G401.6 (cell line): ENCODE data around the gene IGF2R.

ENCODE experiments used
- FAIRE-seq: peaks from 2 replicates; lab custom pipeline; 2012; peaks lifted over from hg19 to GRCh38; lab: Jason Lieb, UNC

Gene IGF2R

DNA sequence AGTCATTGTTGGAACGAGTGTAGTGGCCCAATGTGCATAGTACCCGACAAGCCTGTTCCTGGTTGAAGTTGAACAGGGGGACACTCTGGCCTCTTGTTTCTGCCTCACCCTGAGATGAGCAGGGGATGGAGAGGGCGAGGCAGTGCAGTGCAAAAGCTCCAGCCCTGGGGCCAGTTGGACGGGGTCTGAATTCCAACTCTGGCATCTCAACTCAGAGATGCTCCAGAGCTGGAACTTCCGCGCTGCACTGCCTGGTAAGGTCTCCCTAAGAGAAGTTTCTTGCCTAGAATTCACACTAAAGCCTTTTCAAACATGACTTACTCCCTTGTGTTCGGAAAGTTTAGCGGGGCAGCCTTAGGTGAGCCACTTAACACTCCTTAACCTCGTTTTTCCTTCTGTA lies 80.5 kb downstream of the IGF2R start:
- FAIRE-seq = no peak

DNA sequence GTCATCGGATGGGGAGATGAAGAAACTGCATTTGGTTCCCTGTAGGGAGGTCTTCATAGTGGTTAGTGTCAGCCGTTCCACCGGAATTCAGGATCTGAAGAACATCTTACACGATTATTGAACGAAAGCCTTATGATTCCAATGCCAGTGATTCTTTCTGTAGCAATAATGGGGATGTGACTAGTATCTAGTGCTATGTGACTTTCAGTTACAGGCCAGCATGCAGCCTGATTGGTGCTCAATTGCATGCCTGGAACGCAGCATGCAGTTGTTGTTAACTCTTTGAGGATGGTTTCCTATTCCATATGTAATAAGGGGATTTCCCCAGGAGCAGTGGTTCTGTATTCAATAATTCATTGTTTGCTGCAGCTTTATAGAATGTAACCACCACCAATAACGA lies 81.1 kb downstream of the IGF2R start:
- no peak for FAIRE-seq

- FAIRE-seq = no peak
Observed at GRCh38 chr6:160051390-160051789, 82.5 kb downstream of the IGF2R start.

GRCh38 chr6:160054271-160054670 lies 85.4 kb downstream of the IGF2R start:
- FAIRE-seq = no peak

DNA sequence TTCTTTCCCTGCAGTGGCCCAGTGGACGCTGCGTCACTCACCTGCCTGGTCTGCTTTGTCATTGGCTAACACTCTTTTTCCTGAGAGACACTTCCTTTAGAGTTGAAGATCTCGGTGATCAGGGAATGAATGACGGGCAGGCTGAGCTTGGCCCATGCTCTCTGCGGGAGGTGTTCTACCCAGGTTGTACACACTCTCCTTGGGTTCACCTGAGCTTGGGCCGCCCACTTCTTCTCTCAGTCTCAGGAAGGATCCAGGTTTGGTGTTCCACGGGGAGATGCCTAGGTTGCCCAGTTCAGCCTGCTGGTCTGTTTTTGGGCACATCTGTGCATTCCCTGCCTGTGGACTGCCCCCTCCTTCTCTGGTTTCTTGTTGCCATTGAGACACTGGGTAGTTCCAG lies 86.0 kb downstream of the IGF2R start:
- FAIRE-seq = no peak

GRCh38 chr6:160055378-160055777 lies 86.5 kb downstream of the IGF2R start:
- no peak for FAIRE-seq

DNA sequence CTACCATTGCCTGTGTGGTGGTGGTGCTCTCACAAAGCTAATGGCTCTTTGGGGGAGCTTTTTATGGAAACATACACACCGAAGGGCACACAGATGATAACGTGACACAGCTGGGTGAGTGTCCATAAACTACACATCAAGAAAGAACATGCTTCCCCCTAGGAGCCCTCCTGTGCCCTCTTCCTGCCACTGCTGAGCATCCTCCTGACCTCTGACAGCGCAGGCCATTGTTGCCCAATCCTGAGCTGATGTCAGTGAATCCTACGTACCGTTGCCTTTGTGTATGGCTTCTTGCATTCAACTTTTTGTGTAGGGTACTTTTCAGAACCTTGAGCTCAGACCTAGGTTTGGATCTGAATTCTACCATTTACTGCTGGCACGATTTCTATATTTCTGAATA lies 86.9 kb downstream of the IGF2R start:
- no peak for FAIRE-seq

DNA sequence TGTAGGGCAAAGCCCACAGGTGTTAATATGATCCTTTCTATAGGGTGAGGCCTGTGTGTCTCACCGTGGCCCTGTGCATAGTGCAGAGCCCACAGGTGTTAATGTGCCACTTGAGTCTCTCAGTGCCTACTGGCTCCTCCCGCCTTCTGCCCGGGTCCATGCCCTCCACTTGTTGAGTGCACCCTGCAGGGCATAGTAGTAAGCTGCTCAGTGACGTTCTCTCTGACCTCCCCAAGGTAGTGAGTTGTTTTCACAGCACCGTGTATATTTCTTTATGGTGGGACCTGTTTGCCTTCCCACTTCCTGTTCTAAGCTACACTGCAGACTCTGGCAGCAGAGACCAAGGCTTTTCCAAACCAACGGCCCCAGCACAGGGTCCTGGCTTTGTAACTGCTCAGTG lies 88.2 kb downstream of the IGF2R start:
- FAIRE-seq = no peak

GRCh38 chr6:160058603-160059215 lies 89.8 kb downstream of the IGF2R start:
- FAIRE-seq = no peak

GRCh38 chr6:160060221-160060620 lies 91.3 kb downstream of the IGF2R start:
- FAIRE-seq = no peak

DNA sequence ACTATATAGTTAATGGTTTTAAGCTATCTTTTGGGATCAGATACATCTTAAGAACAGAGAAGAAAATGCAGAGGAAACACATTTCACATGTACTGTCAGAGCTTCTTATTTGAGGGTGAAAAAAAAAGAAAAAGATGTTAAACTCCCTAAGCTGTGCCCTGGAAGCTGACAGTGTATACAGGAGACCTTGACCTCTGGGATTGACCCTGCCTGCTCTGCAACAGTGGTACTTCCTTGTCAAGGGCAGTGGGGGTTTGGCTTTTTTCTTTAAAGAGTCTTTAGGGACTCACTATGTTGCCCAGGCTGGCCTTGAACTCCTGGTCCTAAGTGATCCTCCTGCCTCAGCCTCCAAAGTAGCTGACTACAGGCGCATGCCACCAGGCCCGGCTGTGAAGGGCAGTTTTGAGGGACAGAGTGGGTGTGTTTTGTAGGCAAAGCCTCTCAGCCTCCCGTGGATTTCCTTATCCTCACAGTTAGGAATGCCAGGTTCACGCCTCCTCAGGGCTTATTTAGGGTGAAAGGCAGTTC lies 92.1 kb downstream of the IGF2R start:
- FAIRE-seq = no peak

DNA sequence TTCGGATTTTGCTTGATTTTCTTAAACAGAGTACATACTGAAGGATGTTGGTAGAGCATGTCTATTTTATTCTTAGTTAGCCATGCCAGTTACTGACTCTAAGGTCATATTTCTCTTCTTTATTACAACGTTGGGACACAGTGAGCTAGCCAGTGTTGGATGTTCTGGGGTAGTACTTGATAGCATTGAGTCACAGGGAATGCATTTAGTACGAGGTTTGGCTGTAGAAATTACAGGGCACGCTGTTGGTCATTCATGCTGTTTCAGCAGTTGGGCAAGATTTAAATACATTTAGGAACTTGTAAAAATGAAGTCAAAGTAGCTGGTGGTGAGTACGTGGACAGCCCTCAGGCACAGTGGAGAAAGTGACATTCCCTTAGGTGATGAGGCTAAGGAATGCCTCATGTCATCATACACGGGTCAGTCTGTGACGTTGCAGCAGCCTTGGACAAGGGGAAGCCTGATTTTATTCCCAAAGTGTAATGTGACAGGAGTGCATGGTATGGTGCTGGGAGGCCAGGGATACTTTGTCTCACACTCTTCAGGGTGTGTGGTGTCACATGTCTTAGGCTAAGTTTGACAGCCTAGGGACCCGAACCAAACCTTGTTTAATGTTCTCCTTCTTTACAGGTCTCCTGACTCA lies 95.0 kb downstream of the IGF2R start:
- no peak for FAIRE-seq

DNA sequence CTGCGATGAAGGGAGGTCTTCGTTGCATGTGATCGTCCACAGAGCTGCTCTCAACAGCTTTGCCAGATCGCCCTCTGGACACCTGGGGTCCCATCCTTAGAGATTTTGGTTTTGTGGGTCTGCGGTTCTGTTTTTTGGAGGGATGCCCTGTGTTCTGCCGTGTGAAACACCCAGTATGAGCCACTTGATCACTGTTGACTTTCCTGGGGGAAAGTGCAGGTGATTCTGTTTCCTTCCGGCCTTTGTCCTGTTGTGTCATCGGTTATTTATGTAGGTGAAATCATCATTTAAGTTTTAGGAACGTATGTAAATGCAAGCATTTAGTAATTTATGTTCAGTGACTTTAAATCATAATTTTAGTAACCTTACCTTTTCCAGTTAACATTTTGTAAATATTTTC lies 96.3 kb downstream of the IGF2R start:
- no peak for FAIRE-seq

DNA sequence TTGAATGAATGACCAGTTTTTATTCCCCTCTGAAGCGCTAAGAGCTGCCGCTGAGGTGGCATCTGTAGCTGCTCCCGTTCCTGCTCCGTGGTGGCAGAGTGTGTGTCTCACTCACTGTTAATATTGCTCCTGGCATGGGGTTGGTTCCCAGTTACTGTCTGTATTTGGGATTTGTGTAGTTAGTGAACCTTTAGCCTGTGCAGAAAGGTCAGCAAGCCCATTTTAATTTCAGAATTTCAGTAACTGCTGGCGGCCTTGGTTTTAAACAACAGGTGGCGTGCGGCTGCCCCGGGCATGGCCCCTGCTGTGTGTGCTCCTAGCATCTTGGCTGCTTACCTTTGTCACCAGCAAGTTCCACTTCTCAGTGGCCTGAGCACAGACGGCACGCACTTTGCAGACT lies 98.7 kb downstream of the IGF2R start:
- FAIRE-seq = no peak

- no peak for FAIRE-seq
Observed at GRCh38 chr6:160068346-160068745, 99.5 kb downstream of the IGF2R start.

DNA sequence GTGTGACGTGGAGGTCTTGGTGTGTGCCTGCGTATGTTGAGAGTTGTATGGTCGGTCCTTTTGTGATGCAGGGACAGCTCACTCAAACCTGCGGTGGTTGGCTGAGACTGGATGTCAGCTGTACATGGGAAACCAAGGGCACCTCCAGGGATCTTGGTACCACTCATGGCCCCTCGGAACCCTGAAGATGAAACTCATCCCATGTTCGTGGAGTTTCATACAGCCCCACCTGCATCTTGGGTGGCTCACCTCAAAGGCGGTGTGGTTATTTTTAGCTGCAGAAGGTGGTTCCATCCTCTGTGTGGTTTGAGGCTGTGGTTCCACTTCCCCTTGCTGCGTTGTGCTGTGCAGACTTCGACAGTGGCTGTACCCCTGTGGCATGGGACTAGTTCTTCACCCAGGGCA lies 100.2 kb downstream of the IGF2R start:
- FAIRE-seq = no peak

- no peak for FAIRE-seq
Observed at GRCh38 chr6:160069459-160069858, 100.6 kb downstream of the IGF2R start.

GRCh38 chr6:160070427-160070826 lies 101.5 kb downstream of the IGF2R start:
- FAIRE-seq = no peak

GRCh38 chr6:160070831-160071230 lies 101.9 kb downstream of the IGF2R start:
- no peak for FAIRE-seq

GRCh38 chr6:160071805-160072690 lies 103.2 kb downstream of the IGF2R start:
- no peak for FAIRE-seq

- FAIRE-seq = no peak
Observed at GRCh38 chr6:160073272-160073671, 104.4 kb downstream of the IGF2R start.

GRCh38 chr6:160076009-160076408 lies 107.1 kb downstream of the IGF2R start:
- FAIRE-seq = no peak

- no peak for FAIRE-seq
Observed at GRCh38 chr6:160077024-160077423, 108.1 kb downstream of the IGF2R start.
